HEK293 (cell line): Measurements from ENCODE around the gene ANO3.

Experiments used
- CTCF ChIA-PET: fragments of 350-600 bp; formaldehyde crosslinking; extraction: SDS; loops from one replicate; lab custom pipeline; 2021; ENCODE audit warnings: antibody characterized with exemption; lab: Yijun Ruan, JAX
- POLR2A ChIA-PET: fragments of 300-600 bp; formaldehyde crosslinking; extraction: SDS; loops from one replicate; lab custom pipeline; 2020; ENCODE audit warnings: antibody characterized with exemption, inconsistent platforms; lab: Yijun Ruan, JAX
- H3K27ac ChIP-seq: fragments of 200-500 bp; sonication (Bioruptor generic); 2 replicates; pipeline ENCODE4 v1.5.1; 2014; ENCODE audit warnings: low read depth, low read length, control low read depth, inconsistent platforms; ENCODE audit errors: extremely low read depth
- H3K36me3 ChIP-seq, 2 experiments: fragments of 200-500 bp in 1 of 2; sonication (Bioruptor generic) in 1 of 2; 1 replicate in 1 of 2; 2 replicates in 1 of 2; pipeline ENCODE4 v1.5.1; 2014 to 2017; ENCODE audit warnings: inconsistent platforms in 2 of 2, low read length in 2 of 2; ENCODE audit not compliant: control insufficient read depth in 2 of 2, insufficient read depth in 1 of 2
- H3K4me1 ChIP-seq: fragments of 200-500 bp; sonication (Bioruptor generic); 2 replicates; pipeline ENCODE4 v1.5.1; 2014; ENCODE audit warnings: mild to moderate bottlenecking, low read length, inconsistent platforms; ENCODE audit not compliant: control insufficient read depth, insufficient read depth
- H3K4me3 ChIP-seq: 2 replicates; pipeline ENCODE4 v1.5.1; 2011; ENCODE audit warnings: low read depth, mild to moderate bottlenecking, control low read depth, low read length, moderate library complexity
- H3K9me3 ChIP-seq: fragments of 200-500 bp; sonication (Bioruptor generic); 2 replicates; pipeline ENCODE4 v1.5.1; 2014; ENCODE audit warnings: low read depth, low read length, inconsistent platforms; ENCODE audit not compliant: control insufficient read depth, insufficient read depth
- AEBP2 ChIP-seq: fragments of 450-650 bp; formaldehyde crosslinking; IDR thresholded peaks from 2 replicates; pipeline ENCODE4 v1.5.1; 2016; ENCODE audit warnings: missing biosample characterization, missing genetic modification characterization, borderline replicate concordance
- BCL11B ChIP-seq: fragments of 450-650 bp; formaldehyde crosslinking; IDR thresholded peaks from 2 replicates; pipeline ENCODE4 v1.5.1; 2016; ENCODE audit warnings: low read depth, missing biosample characterization, missing genetic modification characterization
- HOXA7 ChIP-seq: sonication (generic); formaldehyde crosslinking; IDR thresholded peaks from 2 replicates; pipeline ENCODE4 v1.8.1; 2022; ENCODE audit warnings: missing genetic modification reagents, borderline replicate concordance
- KLF8 ChIP-seq: fragments of 450-650 bp; formaldehyde crosslinking; IDR thresholded peaks from 2 replicates; pipeline ENCODE4 v1.5.1; 2016; ENCODE audit warnings: missing biosample characterization, missing genetic modification characterization
- MYNN ChIP-seq: fragments of 450-650 bp; formaldehyde crosslinking; IDR thresholded peaks from 2 replicates; pipeline ENCODE4 v1.5.1; 2016; ENCODE audit warnings: missing biosample characterization, missing genetic modification characterization, borderline replicate concordance
- REPIN1 ChIP-seq: fragments of 450-650 bp; formaldehyde crosslinking; IDR thresholded peaks from 2 replicates; pipeline ENCODE4 v1.5.1; 2017; ENCODE audit warnings: missing biosample characterization, missing genetic modification characterization, low read depth
- SALL2 ChIP-seq: fragments of 450-650 bp; formaldehyde crosslinking; IDR thresholded peaks from 2 replicates; pipeline ENCODE4 v1.5.0; 2017; ENCODE audit warnings: missing biosample characterization, mild to moderate bottlenecking, missing genetic modification characterization, borderline replicate concordance
- YY2 ChIP-seq: fragments of 450-650 bp; formaldehyde crosslinking; IDR thresholded peaks from 2 replicates; pipeline ENCODE4 v1.5.1; 2016; ENCODE audit warnings: missing biosample characterization, missing genetic modification characterization
- ZBTB20 ChIP-seq: fragments of 450-650 bp; formaldehyde crosslinking; IDR thresholded peaks from 2 replicates; pipeline ENCODE4 v1.5.1; 2016; ENCODE audit warnings: missing biosample characterization, missing genetic modification characterization
- ZBTB7A ChIP-seq: fragments of 450-650 bp; formaldehyde crosslinking; IDR thresholded peaks from 2 replicates; pipeline ENCODE4 v1.5.1; 2016; ENCODE audit warnings: low read depth, missing biosample characterization, missing genetic modification characterization
- ZNF112 ChIP-seq: fragments of 450-650 bp; formaldehyde crosslinking; IDR thresholded peaks from 2 replicates; pipeline ENCODE4 v1.5.0; 2017; ENCODE audit warnings: missing biosample characterization, missing genetic modification characterization
- ZNF121 ChIP-seq: fragments of 450-650 bp; formaldehyde crosslinking; IDR thresholded peaks from 2 replicates; pipeline ENCODE4 v1.5.1; 2016; ENCODE audit warnings: missing biosample characterization, missing genetic modification characterization
- ZNF175 ChIP-seq: fragments of 450-650 bp; formaldehyde crosslinking; IDR thresholded peaks from 2 replicates; pipeline ENCODE4 v1.5.1; 2016; ENCODE audit warnings: missing biosample characterization, missing genetic modification characterization
- ZNF239 ChIP-seq: fragments of 450-650 bp; formaldehyde crosslinking; IDR thresholded peaks from 2 replicates; pipeline ENCODE4 v1.5.1; 2016; ENCODE audit warnings: missing biosample characterization, missing genetic modification characterization
- ZNF341 ChIP-seq: fragments of 450-650 bp; formaldehyde crosslinking; IDR thresholded peaks from 2 replicates; pipeline ENCODE4; 2016; ENCODE audit warnings: low read depth, missing biosample characterization, missing genetic modification characterization
- ZNF530 ChIP-seq: fragments of 450-650 bp; formaldehyde crosslinking; IDR thresholded peaks from 2 replicates; pipeline ENCODE4 v1.5.1; 2016; ENCODE audit warnings: low read depth, missing biosample characterization, missing genetic modification characterization
- ZNF549 ChIP-seq: fragments of 450-650 bp; IDR thresholded peaks from 2 replicates; pipeline ENCODE4 v1.5.1; 2018; ENCODE audit warnings: missing biosample characterization, missing genetic modification characterization, mild to moderate bottlenecking, inconsistent platforms, moderate library complexity
- ZNF558 ChIP-seq: fragments of 450-650 bp; formaldehyde crosslinking; IDR thresholded peaks from 2 replicates; pipeline ENCODE4 v1.5.1; 2016; ENCODE audit warnings: missing biosample characterization, missing genetic modification characterization
- ZNF580 ChIP-seq: fragments of 450-650 bp; formaldehyde crosslinking; IDR thresholded peaks from 2 replicates; pipeline ENCODE4 v1.5.1; 2016; ENCODE audit warnings: missing biosample characterization, missing genetic modification characterization
- ZNF660 ChIP-seq: fragments of 450-650 bp; IDR thresholded peaks from 2 replicates; pipeline ENCODE4 v1.5.1; 2018; ENCODE audit warnings: missing biosample characterization, mild to moderate bottlenecking, missing genetic modification characterization
- ZNF664 ChIP-seq: fragments of 450-650 bp; formaldehyde crosslinking; IDR thresholded peaks from 2 replicates; pipeline ENCODE4 v1.5.1; 2016; ENCODE audit warnings: missing biosample characterization, missing genetic modification characterization
- ZNF76 ChIP-seq: fragments of 450-650 bp; formaldehyde crosslinking; IDR thresholded peaks from 2 replicates; pipeline ENCODE4; 2016; ENCODE audit warnings: low read depth, missing biosample characterization, missing genetic modification characterization, borderline replicate concordance
- ZNF776 ChIP-seq: fragments of 450-650 bp; formaldehyde crosslinking; IDR thresholded peaks from 2 replicates; pipeline ENCODE4 v1.5.0; 2017; ENCODE audit warnings: missing biosample characterization, missing genetic modification characterization, borderline replicate concordance
- TF ChIP-seq, protein P1 (sequence below): fragments of 450-650 bp; formaldehyde crosslinking; IDR thresholded peaks from 2 replicates; pipeline ENCODE4 v1.5.1; 2016; ENCODE audit warnings: missing biosample characterization, missing genetic modification characterization
- TF ChIP-seq, protein P2 (sequence below): fragments of 450-650 bp; formaldehyde crosslinking; IDR thresholded peaks from 2 replicates; pipeline ENCODE4 v1.5.1; 2016; ENCODE audit warnings: missing biosample characterization, missing genetic modification characterization
- TF ChIP-seq, protein P3 (sequence below): fragments of 450-650 bp; formaldehyde crosslinking; IDR thresholded peaks from 2 replicates; pipeline ENCODE4 v1.5.1; 2017; ENCODE audit warnings: missing biosample characterization, missing genetic modification characterization
- TF ChIP-seq, protein P4 (sequence below): IDR thresholded peaks from 2 replicates; pipeline ENCODE4 v1.6.1; 2011; ENCODE audit warnings: mild to moderate bottlenecking, low read depth, low read length, borderline replicate concordance

ANO3 gene

GRCh38 chr11:26470992-26471391 lies 139.1 kb downstream of the ANO3 start:
- POLR2A ChIA-PET, result no interaction called here
- CTCF ChIA-PET, result interaction anchor here (1.2 kb wide), 1 partner anchor 187 kb away, joined by 6 read pairs; no protein-coding TSS in a partner anchor
- H3K4me1 ChIP-seq, result peaks cover 3% of the 10 kb centered on the region; the same call in 1 of the 2 replicates
- no peak overlapping the region for H3K4me3 ChIP-seq
- TF ChIP-seq, protein P1, sequence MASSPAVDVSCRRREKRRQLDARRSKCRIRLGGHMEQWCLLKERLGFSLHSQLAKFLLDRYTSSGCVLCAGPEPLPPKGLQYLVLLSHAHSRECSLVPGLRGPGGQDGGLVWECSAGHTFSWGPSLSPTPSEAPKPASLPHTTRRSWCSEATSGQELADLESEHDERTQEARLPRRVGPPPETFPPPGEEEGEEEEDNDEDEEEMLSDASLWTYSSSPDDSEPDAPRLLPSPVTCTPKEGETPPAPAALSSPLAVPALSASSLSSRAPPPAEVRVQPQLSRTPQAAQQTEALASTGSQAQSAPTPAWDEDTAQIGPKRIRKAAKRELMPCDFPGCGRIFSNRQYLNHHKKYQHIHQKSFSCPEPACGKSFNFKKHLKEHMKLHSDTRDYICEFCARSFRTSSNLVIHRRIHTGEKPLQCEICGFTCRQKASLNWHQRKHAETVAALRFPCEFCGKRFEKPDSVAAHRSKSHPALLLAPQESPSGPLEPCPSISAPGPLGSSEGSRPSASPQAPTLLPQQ, result no peak
- TF ChIP-seq, protein P2, sequence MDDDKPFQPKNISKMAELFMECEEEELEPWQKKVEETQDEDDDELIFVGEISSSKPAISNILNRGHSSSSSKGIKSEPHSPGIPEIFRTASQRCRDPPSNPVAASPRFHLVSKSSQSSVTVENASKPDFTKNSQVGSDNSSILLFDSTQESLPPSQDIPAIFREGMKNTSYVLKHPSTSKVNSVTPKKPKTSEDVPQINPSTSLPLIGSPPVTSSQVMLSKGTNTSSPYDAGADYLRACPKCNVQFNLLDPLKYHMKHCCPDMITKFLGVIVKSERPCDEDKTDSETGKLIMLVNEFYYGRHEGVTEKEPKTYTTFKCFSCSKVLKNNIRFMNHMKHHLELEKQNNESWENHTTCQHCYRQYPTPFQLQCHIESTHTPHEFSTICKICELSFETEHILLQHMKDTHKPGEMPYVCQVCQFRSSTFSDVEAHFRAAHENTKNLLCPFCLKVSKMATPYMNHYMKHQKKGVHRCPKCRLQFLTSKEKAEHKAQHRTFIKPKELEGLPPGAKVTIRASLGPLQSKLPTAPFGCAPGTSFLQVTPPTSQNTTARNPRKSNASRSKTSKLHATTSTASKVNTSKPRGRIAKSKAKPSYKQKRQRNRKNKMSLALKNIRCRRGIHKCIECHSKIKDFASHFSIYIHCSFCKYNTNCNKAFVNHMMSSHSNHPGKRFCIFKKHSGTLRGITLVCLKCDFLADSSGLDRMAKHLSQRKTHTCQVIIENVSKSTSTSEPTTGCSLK (tag by site-specific recombination), result no peak
- TF ChIP-seq KLF8 (tag by site-specific recombination) (no peak), HOXA7 (CRISPR knock-in tag) (no peak), ZBTB20 (tag by site-specific recombination) (no peak), ZNF175 (tag by site-specific recombination) (no peak), MYNN (no peak), ZNF580 (no peak), ZNF341 (no peak), ZNF549 (tag by site-specific recombination) (no peak), ZNF660 (tag by site-specific recombination) (no peak), ZNF664 (tag by site-specific recombination) (no peak), BCL11B (tag by site-specific recombination) (no peak), ZNF558 (tag by site-specific recombination) (no peak), ZNF112 (tag by site-specific recombination) (no peak), ZNF530 (tag by site-specific recombination) (no peak)
- no peak overlapping the region for H3K27ac ChIP-seq
- H3K36me3 ChIP-seq, result no peaks in the 10 kb centered on the region
- no peaks in the 10 kb centered on the region for H3K9me3 ChIP-seq

- no peak overlapping the region for H3K27ac ChIP-seq
- ChIA-PET POLR2A (no interaction called here), CTCF (interaction anchor here (1.1 kb wide), 2 partner anchors 91 to 177 kb away, joined by 3 read pairs; no protein-coding TSS in a partner anchor)
- H3K4me1 ChIP-seq, result peaks cover 3% of the 10 kb centered on the region; the same call in 1 of the 2 replicates
- H3K36me3 ChIP-seq, result no peaks in the 10 kb centered on the region
- no peak overlapping the region for H3K4me3 ChIP-seq
- no peaks in the 10 kb centered on the region for H3K9me3 ChIP-seq
- no peak for TF ChIP-seq REPIN1
- TF ChIP-seq ZBTB7A (tag by site-specific recombination), result no peak
- no peak for TF ChIP-seq ZNF776
- no peak for TF ChIP-seq YY2
- no peak for TF ChIP-seq ZNF76 (tag by site-specific recombination)
- no peak for TF ChIP-seq BCL11B (tag by site-specific recombination)
- TF ChIP-seq HOXA7 (CRISPR knock-in tag), result no peak
- no peak for TF ChIP-seq ZNF239 (tag by site-specific recombination)
- no peak for TF ChIP-seq ZNF121 (tag by site-specific recombination)
- TF ChIP-seq AEBP2 (tag by site-specific recombination), result no peak
- no peak for TF ChIP-seq SALL2 (tag by site-specific recombination)
- TF ChIP-seq, protein P3, sequence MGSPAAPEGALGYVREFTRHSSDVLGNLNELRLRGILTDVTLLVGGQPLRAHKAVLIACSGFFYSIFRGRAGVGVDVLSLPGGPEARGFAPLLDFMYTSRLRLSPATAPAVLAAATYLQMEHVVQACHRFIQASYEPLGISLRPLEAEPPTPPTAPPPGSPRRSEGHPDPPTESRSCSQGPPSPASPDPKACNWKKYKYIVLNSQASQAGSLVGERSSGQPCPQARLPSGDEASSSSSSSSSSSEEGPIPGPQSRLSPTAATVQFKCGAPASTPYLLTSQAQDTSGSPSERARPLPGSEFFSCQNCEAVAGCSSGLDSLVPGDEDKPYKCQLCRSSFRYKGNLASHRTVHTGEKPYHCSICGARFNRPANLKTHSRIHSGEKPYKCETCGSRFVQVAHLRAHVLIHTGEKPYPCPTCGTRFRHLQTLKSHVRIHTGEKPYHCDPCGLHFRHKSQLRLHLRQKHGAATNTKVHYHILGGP (tag by site-specific recombination), result no peak
- TF ChIP-seq, protein P4, sequence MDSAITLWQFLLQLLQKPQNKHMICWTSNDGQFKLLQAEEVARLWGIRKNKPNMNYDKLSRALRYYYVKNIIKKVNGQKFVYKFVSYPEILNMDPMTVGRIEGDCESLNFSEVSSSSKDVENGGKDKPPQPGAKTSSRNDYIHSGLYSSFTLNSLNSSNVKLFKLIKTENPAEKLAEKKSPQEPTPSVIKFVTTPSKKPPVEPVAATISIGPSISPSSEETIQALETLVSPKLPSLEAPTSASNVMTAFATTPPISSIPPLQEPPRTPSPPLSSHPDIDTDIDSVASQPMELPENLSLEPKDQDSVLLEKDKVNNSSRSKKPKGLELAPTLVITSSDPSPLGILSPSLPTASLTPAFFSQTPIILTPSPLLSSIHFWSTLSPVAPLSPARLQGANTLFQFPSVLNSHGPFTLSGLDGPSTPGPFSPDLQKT, result no peak
Observed at GRCh38 chr11:26473216-26474194, 141.6 kb downstream of the ANO3 start.
